Fibroblast of the conjunctiva (primary cell): Measurements from ENCODE around the gene MPC1L.

Experiments
- DNase-seq: peaks from one replicate; pipeline ENCODE4 v3.0.0-alpha.2; 2010; ENCODE audit warnings: low read depth

The MPC1L gene

GRCh38 chrX:40632199-40632598 is 9.0 kb downstream of the MPC1L start:
- DNase-seq, result no peak

DNA sequence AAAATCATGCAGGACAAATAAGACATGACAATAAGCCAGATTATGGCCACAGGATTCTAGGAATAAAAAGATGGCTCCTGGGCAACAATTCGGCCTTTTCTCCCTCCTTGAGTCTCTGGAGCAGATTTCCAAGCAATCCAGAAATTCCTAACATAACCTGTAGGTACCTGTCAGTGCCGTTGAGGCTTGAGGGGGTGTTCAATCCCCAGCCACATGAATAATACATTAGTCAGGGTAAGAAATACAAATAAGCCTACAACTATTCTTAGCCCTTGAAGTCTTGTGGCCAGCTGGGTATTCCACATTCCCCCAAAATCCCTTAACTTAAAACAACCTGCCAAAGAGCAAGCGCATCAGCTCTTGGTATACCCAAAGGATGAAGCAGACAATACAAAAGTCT is 14.5 kb downstream of the MPC1L start:
- no peak for DNase-seq

DNA sequence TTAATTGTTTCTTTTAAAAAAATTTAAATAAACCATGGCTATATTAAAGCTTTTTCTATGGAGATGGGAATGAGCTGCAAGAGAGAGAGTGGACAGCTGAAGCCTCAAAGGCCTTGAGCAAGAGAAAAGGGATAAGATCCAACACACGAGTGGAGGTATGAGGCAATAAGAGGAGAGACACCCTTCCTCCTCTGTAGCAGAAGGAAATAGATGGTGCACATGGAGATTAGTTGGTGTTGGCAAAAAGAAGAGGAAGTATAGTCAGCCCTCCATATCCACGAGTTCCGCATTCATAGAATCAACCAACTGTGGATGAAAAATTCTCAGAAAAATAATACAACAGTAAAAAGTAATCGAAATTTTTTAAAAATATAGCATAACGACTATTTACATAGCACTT is 20.9 kb downstream of the MPC1L start:
- peak; percentile 36 for DNase-seq

- DNase-seq, result peak; percentile 47
Observed at GRCh38 chrX:40644821-40645358, 21.7 kb downstream of the MPC1L start.

GRCh38 chrX:40646489-40647306 is 23.5 kb downstream of the MPC1L start:
- no peak for DNase-seq

GRCh38 chrX:40647307-40648197 is 24.3 kb downstream of the MPC1L start, which contains the start of gene CXorf38:
TSS of gene CXorf38 (minus strand) at chrX:40647561. CDS start at chrX:40647520, 41 bp downstream.
- peak; percentile 85 for DNase-seq

DNA sequence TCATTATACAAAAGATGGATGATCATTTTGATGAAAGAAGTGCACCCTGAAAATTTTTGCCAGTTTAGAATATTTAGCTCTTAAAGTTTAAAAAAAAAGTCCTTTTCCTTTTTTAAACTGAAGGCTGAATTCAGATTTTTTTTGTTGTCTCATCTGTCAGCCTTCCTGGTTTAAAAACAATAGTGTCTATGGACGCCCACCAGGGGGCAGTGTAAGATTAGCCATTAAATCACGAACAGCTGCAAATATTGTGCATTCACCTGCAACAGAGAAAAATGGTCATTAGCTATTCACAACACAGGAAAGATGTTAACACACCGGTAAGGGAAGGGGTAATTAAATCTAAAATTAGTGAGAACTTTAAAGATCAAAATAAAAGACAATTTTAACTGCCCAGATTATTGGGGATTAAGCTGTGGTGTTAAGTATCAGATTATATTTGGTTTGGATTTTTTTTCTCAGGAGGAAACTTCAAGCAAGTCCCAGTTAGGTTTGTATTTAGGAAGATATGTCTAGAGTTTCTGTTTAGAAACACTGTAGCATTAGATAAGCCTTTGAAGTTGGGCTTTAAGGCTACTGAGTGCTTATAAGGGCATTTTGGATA is 28.5 kb downstream of the MPC1L start:
- peak; percentile 55 for DNase-seq

DNA sequence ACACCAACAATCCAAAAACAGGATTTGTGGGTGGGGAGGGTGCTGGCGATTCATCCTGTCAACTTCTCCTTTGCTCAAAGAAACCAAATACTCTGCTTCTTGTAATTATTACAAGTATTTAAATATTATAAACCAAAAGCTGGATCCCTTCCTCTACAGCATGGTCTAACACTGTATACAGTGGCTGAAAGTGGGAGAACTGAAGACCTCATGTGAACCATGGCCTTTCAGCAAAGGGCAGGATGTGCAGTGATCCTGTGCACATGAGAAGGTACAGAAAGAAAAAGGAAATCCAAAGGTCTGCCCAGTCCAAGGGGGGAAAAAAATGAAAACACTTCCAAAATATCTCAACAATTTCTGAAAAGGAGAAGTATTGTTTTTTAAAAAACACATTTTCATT is 29.4 kb downstream of the MPC1L start:
- no peak for DNase-seq

- no peak for DNase-seq
Observed at GRCh38 chrX:40653535-40653934, 30.3 kb downstream of the MPC1L start.

DNA sequence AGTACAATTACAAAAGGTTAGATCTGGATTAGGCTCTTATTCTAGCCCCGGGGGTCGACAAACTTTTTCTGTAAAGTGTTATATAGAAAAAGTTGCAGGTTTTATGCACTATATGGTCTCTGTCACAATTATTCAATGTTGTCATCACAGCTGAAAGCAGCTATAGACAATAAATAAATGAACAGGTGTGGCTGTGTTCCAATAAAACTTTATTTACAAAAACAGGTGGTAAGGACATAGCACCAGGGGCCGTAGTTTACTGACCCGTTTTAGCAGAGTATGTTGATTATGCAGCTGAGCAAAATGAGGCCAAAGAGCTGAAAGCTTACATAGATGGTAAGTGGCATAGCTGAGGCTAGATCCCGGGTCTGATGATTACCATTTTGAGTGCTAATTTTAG is 37.2 kb downstream of the MPC1L start:
- DNase-seq, result no peak

DNA sequence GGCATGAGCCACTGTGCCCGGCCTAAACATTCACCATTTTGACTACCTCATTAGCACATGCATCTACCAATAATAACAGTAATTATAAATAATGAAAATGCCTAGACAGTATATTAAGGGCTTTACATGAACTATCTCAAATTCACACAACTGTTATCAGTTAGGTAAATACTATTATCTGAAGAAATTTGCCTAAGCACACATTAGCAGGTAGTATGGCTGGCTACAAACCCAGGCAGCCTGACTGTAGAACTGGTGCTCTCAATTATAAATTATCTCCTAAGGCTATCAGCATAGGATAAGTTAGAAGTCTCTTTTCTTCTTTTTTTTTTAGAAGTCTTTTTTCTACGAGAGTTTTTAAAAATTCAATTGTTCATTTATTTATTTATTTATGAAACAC is 38.3 kb downstream of the MPC1L start:
- DNase-seq, result no peak

DNA sequence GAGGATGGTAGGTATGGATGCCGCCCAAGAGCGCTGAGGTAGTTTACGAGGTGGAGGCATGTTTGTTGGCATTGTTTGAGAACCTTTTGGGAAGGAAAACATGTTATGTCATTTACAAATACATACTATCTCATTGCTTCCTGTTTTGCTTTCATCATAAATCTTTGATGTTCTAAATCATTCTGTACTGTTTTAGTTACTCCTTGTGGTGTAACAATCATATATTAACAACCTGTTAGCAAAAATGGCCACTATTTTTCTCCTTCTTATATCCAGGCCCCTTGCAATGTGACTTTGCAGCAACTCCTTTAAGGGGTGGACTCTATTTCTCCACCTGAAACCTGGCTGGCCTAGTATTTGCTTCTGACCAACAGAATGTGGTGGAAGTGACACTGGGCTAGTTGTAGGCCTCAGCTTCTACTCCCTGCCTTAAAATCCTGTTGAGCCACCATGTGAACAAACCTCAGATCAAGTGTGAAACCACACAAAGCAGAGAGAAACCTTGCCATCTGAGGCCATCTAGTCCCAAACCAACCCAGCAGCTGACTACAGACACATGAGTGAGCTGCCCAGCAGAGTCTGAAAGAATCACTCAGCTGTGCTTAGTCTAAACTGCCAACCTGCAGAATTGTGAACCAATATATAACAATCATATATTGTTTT is 40.0 kb downstream of the MPC1L start:
- DNase-seq, result no peak

DNA sequence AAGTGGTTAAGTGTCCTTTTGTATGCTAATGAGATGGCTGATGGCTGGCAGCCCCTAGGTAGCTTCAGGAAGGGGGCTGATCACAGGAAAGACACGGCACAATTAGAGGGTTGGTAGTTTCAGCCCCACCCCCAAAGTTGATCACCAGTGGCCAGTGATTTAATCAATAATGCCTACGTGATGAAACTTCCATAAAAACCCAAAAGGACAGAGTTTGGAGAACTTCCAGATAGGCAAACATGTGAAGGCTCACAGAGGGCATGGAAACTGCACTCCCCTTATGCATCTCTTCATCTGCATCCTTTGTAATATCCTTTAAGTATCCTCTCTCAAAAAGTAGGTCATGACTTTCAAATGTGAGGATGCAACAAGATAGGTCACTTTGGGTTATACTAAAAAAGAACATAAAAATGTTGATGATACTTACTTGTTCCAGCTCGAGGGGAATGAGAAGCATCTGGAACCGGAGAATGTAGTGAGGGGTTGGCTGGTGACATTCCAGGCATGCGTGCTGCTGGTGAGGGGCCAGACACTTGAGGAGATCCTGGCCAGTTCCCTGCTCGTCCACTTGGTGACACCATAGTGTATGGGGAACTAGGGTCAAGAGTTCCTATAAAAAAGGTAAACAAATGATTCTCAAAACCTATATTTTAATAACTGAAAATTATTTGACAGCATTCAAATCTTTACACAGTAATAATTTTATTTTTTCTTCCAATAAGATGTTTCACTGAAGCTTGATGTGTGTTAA is 40.8 kb downstream of the MPC1L start:
- DNase-seq, result no peak

DNA sequence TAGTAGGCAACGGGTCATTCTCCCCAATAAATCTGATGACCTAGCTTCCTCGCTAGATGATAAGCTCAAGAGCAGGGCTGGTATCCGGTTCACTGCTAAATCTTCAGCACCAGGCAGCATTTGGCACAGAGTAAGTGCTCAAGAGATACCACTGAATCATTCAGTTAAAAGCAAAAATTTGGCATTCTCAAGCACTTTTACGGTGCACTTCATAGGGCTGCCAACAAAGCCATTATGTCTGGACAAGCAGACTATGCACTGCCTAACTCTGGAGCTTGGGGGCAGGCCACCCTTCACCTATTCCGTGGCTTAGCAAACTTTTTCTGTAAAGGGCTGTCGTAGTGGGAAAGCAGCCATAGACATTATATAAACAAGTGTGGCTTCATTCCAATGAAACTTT is 47.9 kb downstream of the MPC1L start:
- no peak for DNase-seq
